Endodermal cell (in vitro differentiated cells): ENCODE data around the gene RNF11. TPM values are rescaled to one million over a fixed set of nuclear protein-coding genes. Genes with fewer than 3 reads are reported as not detected.

Experiments used
- DNase-seq: peaks from one replicate; pipeline ENCODE4 v3.0.0-alpha.2; 2017
- H3K27ac ChIP-seq: 2 replicates; pipeline ENCODE4 v1.5.1; 2013; ENCODE audit warnings: mild to moderate bottlenecking, low read depth, low read length, moderate library complexity
- H3K27me3 ChIP-seq: 2 replicates; pipeline ENCODE4 v1.6.1; 2013; ENCODE audit warnings: mild to moderate bottlenecking, low read length, moderate library complexity; ENCODE audit not compliant: insufficient read depth, control insufficient read depth, poor library complexity, severe bottlenecking
- H3K36me3 ChIP-seq: 2 replicates; pipeline ENCODE4 v1.7.0; 2013; ENCODE audit warnings: mild to moderate bottlenecking, low read length, moderate library complexity; ENCODE audit not compliant: control insufficient read depth, insufficient read depth
- H3K4me1 ChIP-seq: one replicate; pipeline ENCODE4 v1.7.0; 2013; ENCODE audit warnings: low read length; ENCODE audit not compliant: control insufficient read depth, insufficient read depth
- H3K4me3 ChIP-seq: 2 replicates; pipeline ENCODE4 v1.5.1; 2013; ENCODE audit warnings: mild to moderate bottlenecking, low read length, moderate library complexity
- H3K9ac ChIP-seq: 2 replicates; pipeline ENCODE4 v1.6.1; 2013; ENCODE audit warnings: mild to moderate bottlenecking, low read length, moderate library complexity; ENCODE audit not compliant: poor library complexity, severe bottlenecking; ENCODE audit errors: extremely low read depth
- H3K9me3 ChIP-seq: 2 replicates; pipeline ENCODE4 v1.6.1; 2013; ENCODE audit warnings: mild to moderate bottlenecking, low read length, moderate library complexity; ENCODE audit not compliant: control insufficient read depth
- H3K27ac Mint-ChIP-seq: 2 replicates; pipeline ENCODE4 v1.8.0; 2020; ENCODE audit warnings: mixed read lengths
- H3K27me3 Mint-ChIP-seq: 2 replicates; pipeline ENCODE4 v1.8.0; 2021; ENCODE audit warnings: mild to moderate bottlenecking, mixed read lengths; ENCODE audit not compliant: insufficient read depth
- H3K36me3 Mint-ChIP-seq: 2 replicates; pipeline ENCODE4 v1.8.0; 2020; ENCODE audit warnings: low read depth, mixed read lengths
- H3K4me1 Mint-ChIP-seq: 2 replicates; pipeline ENCODE4 v1.8.0; 2020; ENCODE audit warnings: mixed read lengths
- H3K4me3 Mint-ChIP-seq: 2 replicates; pipeline ENCODE4 v1.8.0; 2020; ENCODE audit warnings: mild to moderate bottlenecking, moderate library complexity, mixed read lengths
- H3K9me3 Mint-ChIP-seq: 2 replicates; pipeline ENCODE4 v1.8.0; 2020; ENCODE audit warnings: mild to moderate bottlenecking, mixed read lengths
- WGBS, 2 experiments: methylation state at CpG; one replicate each; pipeline versions ENCODE4 v1.1.5 to v1.1.7; 2013; ENCODE audit warnings: missing lambda C conversion rate in 2 of 2, mixed read lengths in 1 of 2; ENCODE audit not compliant: insufficient coverage in 1 of 2, insufficient read length in 1 of 2; 5-methylcytosine and 5-hydroxymethylcytosine counted together
- total RNA-seq, 2 donors: library from RNA; stranded (reverse); fragmentation: NEBNext Ultra II Directional in 1 of 2; extraction: Animal tissue kit (Norgen Biotek cat#: 25700) in 1 of 2; gene quantifications; 2 replicates in 1 of 2; 3 replicates in 1 of 2; pipeline ENCODE4 v1.2.1, GENCODE V29; 2021
- TF ChIP-seq, protein P1 (sequence below): fragments of 200-600 bp; sonication (generic); conservative IDR thresholded peaks from 2 replicates; pipeline ENCODE4 v1.5.0; 2021; ENCODE audit warnings: antibody characterized with exemption, mild to moderate bottlenecking

Gene RNF11
- total RNA-seq, 2 donors from 2014 or later: 84.1 to 103 TPM

DNA sequence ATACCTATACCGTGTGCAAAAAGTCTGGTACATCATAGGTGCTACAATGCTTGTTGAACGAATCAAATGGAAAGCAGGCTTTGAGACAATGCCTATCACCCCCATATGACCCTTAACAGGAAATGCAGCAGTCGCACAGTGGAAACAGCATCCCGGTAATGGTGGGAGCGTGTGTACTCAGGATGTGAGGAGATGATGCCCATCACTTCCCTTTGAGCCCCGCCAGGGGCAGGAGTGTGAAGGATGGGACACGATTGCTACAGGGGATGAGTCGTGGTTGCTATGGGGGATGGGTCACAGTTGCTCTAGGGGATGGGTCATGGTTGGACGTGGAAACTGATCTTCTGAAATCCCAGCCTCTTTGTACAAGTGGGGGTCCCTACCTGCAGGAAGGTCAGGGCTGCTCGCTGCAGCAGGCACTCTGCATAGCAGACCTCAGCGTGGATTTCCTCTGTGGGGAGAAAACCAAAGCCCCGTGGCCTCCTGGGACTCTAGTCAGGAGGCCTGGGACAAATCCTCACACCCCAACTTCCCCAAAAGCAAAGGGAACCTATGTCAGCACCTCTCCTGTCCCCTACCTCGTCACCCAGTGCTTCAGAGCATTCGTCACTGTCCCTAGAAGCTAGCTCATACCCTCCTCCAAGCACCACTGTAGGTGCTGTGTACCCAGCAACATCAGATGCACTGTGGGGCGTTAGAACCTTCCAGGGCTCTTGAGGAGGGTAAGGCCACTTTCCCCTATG is 75.0 kb downstream of the RNF11 start:
- DNase-seq: peak; percentile 38
- Histone ChIP-seq H3K9me3 (no peaks in the 10 kb centered on the region), H3K9ac (no peak overlapping the region), H3K4me3 (no peak overlapping the region), H3K36me3 (no peaks in the 10 kb centered on the region), H3K4me1 (no peaks in the 10 kb centered on the region), H3K27ac (no peak overlapping the region), H3K27me3 (no peaks in the 10 kb centered on the region)
- no peak overlapping the region for H3K27ac Mint-ChIP-seq
- no peaks in the 10 kb centered on the region for H3K27me3 Mint-ChIP-seq
- H3K36me3 Mint-ChIP-seq: no peaks in the 10 kb centered on the region
- no peak overlapping the region for H3K4me3 Mint-ChIP-seq
- peaks cover 4% of the 10 kb centered on the region for H3K4me1 Mint-ChIP-seq
- no peaks in the 10 kb centered on the region for H3K9me3 Mint-ChIP-seq
- TF ChIP-seq, protein P1, sequence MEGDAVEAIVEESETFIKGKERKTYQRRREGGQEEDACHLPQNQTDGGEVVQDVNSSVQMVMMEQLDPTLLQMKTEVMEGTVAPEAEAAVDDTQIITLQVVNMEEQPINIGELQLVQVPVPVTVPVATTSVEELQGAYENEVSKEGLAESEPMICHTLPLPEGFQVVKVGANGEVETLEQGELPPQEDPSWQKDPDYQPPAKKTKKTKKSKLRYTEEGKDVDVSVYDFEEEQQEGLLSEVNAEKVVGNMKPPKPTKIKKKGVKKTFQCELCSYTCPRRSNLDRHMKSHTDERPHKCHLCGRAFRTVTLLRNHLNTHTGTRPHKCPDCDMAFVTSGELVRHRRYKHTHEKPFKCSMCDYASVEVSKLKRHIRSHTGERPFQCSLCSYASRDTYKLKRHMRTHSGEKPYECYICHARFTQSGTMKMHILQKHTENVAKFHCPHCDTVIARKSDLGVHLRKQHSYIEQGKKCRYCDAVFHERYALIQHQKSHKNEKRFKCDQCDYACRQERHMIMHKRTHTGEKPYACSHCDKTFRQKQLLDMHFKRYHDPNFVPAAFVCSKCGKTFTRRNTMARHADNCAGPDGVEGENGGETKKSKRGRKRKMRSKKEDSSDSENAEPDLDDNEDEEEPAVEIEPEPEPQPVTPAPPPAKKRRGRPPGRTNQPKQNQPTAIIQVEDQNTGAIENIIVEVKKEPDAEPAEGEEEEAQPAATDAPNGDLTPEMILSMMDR: no peak
- 86 to 90% methylated on average over 9 to 15 of the region's 15 CpGs for WGBS, 2 experiments

- TF ChIP-seq, protein P1: no peak
- Histone ChIP-seq H3K27ac (no peak overlapping the region), H3K4me3 (no peak overlapping the region), H3K9me3 (no peaks in the 10 kb centered on the region), H3K9ac (no peak overlapping the region), H3K36me3 (no peaks in the 10 kb centered on the region), H3K4me1 (no peaks in the 10 kb centered on the region), H3K27me3 (no peaks in the 10 kb centered on the region)
- H3K9me3 Mint-ChIP-seq: no peaks in the 10 kb centered on the region
- peaks cover 7% of the 10 kb centered on the region for H3K4me1 Mint-ChIP-seq
- no peaks in the 10 kb centered on the region for H3K36me3 Mint-ChIP-seq
- WGBS, 2 experiments: 89 to 100% methylated on average over 2 to 5 of the region's 5 CpGs
- H3K27me3 Mint-ChIP-seq: no peaks in the 10 kb centered on the region
- H3K27ac Mint-ChIP-seq: no peak overlapping the region
- peak; percentile 65 for DNase-seq
- no peak overlapping the region for H3K4me3 Mint-ChIP-seq
Measured at GRCh38 chr1:51311826-51312225, 75.8 kb downstream of the RNF11 start.

GRCh38 chr1:51312718-51313117 is 76.6 kb downstream of the RNF11 start:
- Histone ChIP-seq H3K4me1 (no peaks in the 10 kb centered on the region), H3K27ac (no peak overlapping the region), H3K27me3 (no peaks in the 10 kb centered on the region), H3K9me3 (no peaks in the 10 kb centered on the region), H3K36me3 (no peaks in the 10 kb centered on the region), H3K9ac (no peak overlapping the region), H3K4me3 (no peak overlapping the region)
- Mint-ChIP-seq H3K9me3 (no peaks in the 10 kb centered on the region), H3K4me1 (peaks cover 11% of the 10 kb centered on the region), H3K27me3 (no peaks in the 10 kb centered on the region), H3K4me3 (no peak overlapping the region), H3K27ac (no peak overlapping the region), H3K36me3 (no peaks in the 10 kb centered on the region)
- WGBS, 2 experiments: 80 to 96% methylated on average over 1 to 4 of the region's 4 CpGs
- TF ChIP-seq, protein P1: no peak
- peak; percentile 32 for DNase-seq
